ENCODE data around the gene TTC28. TPM values are rescaled to one million over a fixed set of nuclear protein-coding genes. Genes with fewer than 3 reads are reported as not detected.
"Not testable (repeated sequence)": the region's sequence is repeated elsewhere in the genome, so short reads cannot be mapped to it uniquely, and the experiment has no call there.

The TTC28 gene
- total and polyA plus RNA-seq, 4 donors = 3.1 to 74.9 (median 26.1) TPM

DNA sequence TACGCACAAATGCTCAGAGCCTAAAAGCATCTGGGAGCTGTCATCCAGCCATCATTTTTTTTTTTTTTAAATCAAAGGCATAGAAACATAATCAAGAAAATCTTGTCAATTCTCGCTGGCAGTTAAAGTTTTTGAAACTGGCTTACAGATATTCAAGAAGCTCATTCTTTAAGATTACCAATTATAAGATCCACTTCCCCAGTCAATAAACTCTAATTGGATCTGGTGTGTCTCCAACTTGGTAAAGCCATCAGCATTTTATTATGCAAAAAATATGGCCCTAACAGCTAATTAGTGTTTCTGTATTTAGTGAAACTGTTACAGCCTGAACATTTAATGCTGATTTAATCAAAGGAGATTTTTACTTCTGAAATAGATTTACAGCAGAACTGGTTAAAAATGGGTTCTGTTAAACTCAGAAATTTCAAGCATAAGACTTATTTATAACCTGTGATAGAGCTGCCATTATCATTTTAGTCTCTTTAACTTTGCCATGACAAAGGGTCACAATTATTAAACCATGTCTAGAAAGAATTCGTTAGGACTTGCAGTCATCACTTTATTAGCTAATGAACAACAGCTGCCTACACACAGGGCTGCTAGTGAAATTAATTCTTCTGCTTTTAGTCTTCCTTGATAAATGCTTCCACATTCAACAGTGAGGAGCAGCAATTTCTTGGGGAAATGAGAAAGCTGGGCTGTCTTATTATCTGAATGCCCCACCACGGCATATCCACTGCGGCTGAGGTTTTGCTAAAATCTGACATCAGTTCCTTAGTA, 584.1 kb downstream of the TTC28 start:
- H3K27ac ChIP-seq (ENCODE audit: low read depth in 1 of 2, low read length in 2 of 2) = no peak overlapping the region
- no peak overlapping the region for H3K4me3 ChIP-seq (ENCODE audit: low read length in 2 of 2)
- WGBS, 2 donors = 93% methylated on average over 5 of the region's 5 CpGs
- intact Hi-C loops (cut with DNase I) = no loop called here
- H3K36me3 ChIP-seq (ENCODE audit: control insufficient read depth in 1 of 2, insufficient read depth in 2 of 2, low read length in 1 of 2) = peaks cover 4 to 5% of the 10 kb centered on the region in 2 donors
- H3K9me3 ChIP-seq (ENCODE audit: control insufficient read depth, low read length) = no peaks in the 10 kb centered on the region
- ATAC-seq (ENCODE audit: low FRiP score) (no peak), DNase-seq (no peak)
- no peaks in the 10 kb centered on the region for H3K27me3 ChIP-seq (ENCODE audit: control insufficient read depth in 1 of 2, insufficient read depth in 2 of 2, low read length in 1 of 2)
- no peaks in the 10 kb centered on the region for H3K4me1 ChIP-seq (ENCODE audit: control insufficient read depth in 1 of 2, insufficient read depth in 2 of 2, low read length in 2 of 2)

DNA sequence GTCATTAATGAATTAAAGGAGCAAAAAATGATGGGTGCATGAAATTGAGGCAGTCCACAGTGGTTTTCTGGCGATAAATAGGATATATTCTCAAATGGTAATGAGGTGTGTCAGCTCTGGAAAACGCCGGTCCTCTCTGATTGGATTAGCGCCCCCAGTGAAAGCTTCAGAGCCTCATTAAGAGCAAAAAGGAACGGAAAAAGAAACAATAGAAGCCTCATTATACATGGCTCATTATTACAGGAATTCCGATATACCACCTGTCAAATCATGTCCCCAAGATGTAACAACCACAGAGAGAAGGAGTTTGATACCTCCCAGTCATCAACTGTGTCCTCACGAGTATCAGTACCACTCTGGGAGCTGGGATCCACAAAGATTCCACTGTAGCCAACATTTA, 584.9 kb downstream of the TTC28 start:
- WGBS, 2 donors = 90 to 91% methylated on average over 7 of the region's 7 CpGs

DNA sequence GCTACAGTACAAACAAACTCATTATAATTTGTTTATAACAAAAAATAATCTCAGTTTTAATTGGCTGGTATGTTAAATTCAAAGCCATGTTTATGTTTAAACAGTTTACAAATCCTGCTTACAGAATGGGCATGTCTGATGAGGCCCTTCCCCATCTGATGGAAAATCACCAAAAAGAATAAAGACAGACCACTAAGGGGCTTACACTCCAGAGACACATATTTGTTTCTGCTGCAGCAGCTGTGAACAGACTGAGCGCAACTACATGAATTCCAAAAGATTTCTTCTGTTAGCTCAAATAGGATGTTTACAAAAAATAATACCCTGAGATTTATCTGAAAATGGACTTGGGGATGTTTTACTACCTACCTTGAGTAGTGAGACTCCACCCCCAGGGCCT, 585.9 kb downstream of the TTC28 start:
- Histone ChIP-seq H3K4me3 (ENCODE audit: low read length in 2 of 2) (no peak overlapping the region), H3K36me3 (ENCODE audit: control insufficient read depth in 1 of 2, insufficient read depth in 2 of 2, low read length in 1 of 2) (peaks cover 3 to 4% of the 10 kb centered on the region in 2 donors), H3K4me1 (ENCODE audit: control insufficient read depth in 1 of 2, insufficient read depth in 2 of 2, low read length in 2 of 2) (no peaks in the 10 kb centered on the region), H3K9me3 (ENCODE audit: control insufficient read depth, low read length) (no peaks in the 10 kb centered on the region), H3K27me3 (ENCODE audit: control insufficient read depth in 1 of 2, insufficient read depth in 2 of 2, low read length in 1 of 2) (no peaks in the 10 kb centered on the region), H3K27ac (ENCODE audit: low read depth in 1 of 2, low read length in 2 of 2) (no peak overlapping the region)
- intact Hi-C loops (cut with DNase I) = no loop called here
- ATAC-seq (ENCODE audit: low FRiP score) (no peak), DNase-seq (no peak)
- WGBS, 2 donors = 97 to 99% methylated on average over 1 of the region's 1 CpG

More for the DNA sequence above, 584.9 kb downstream of the TTC28 start:
- H3K36me3 ChIP-seq (ENCODE audit: control insufficient read depth in 1 of 2, insufficient read depth in 2 of 2, low read length in 1 of 2) = peaks cover 3 to 4% of the 10 kb centered on the region in 2 donors
- H3K27me3 ChIP-seq (ENCODE audit: control insufficient read depth in 1 of 2, insufficient read depth in 2 of 2, low read length in 1 of 2) = no peaks in the 10 kb centered on the region
- H3K27ac ChIP-seq (ENCODE audit: low read depth in 1 of 2, low read length in 2 of 2) = no peak overlapping the region
- H3K4me1 ChIP-seq (ENCODE audit: control insufficient read depth in 1 of 2, insufficient read depth in 2 of 2, low read length in 2 of 2) = no peaks in the 10 kb centered on the region
- H3K9me3 ChIP-seq (ENCODE audit: control insufficient read depth, low read length) = no peaks in the 10 kb centered on the region
- no peak for ATAC-seq (ENCODE audit: low FRiP score)
- intact Hi-C loops (cut with DNase I) = no loop called here
- no peak for DNase-seq
- no peak overlapping the region for H3K4me3 ChIP-seq (ENCODE audit: low read length in 2 of 2)

DNA sequence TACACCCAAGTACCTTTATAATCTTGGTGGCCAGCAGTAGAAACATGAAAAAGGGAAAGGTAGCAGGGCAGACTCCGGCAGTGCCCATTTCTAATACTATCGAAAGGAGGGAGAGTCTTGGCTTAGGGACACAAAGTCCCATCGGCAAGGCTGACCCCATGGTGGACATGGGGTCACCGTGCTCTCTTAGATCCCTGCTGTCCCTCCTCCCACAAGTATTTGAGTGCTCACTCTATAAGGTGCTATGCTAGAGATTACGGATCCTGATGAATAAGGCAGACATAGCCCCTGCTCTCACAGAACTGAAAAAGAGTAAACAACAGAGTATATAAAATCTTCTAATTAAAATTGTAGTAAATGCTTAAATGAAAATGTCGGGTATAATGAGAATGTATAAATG, 588.2 kb downstream of the TTC28 start:
- no peak overlapping the region for H3K4me3 ChIP-seq (ENCODE audit: low read length in 2 of 2)
- no peak overlapping the region for H3K27ac ChIP-seq (ENCODE audit: low read depth in 1 of 2, low read length in 2 of 2)
- DNase-seq (no peak), ATAC-seq (ENCODE audit: low FRiP score) (no peak)
- H3K27me3 ChIP-seq (ENCODE audit: control insufficient read depth in 1 of 2, insufficient read depth in 2 of 2, low read length in 1 of 2) = no peaks in the 10 kb centered on the region
- WGBS, 2 donors = 91 to 96% methylated on average over 6 of the region's 6 CpGs
- intact Hi-C loops (cut with DNase I) = no loop called here
- H3K9me3 ChIP-seq (ENCODE audit: control insufficient read depth, low read length) = no peaks in the 10 kb centered on the region
- H3K4me1 ChIP-seq (ENCODE audit: control insufficient read depth in 1 of 2, insufficient read depth in 2 of 2, low read length in 2 of 2) = no peaks in the 10 kb centered on the region
- peaks cover 0 to 3% of the 10 kb centered on the region in 2 donors for H3K36me3 ChIP-seq (ENCODE audit: control insufficient read depth in 1 of 2, insufficient read depth in 2 of 2, low read length in 1 of 2)

DNA sequence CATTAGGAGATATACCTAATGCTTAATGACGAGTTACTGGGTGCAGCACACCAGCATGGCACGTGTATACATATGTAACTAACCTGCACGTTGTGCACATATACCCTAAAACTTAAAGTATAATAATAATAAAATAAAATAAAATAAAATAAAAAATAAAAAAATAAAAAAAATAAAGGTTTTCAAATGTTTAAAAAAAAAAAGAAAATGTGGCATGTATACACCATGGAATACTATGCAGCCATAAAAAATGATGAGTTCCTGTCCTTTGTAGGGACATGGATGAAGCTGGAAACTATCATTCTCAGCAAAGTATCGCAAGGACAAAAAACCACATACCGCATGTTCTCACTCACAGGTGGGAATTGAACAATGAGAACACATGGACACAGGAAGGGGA, 590.1 kb downstream of the TTC28 start:
- intact Hi-C loops (cut with DNase I); DNase-seq; H3K4me3 ChIP-seq (ENCODE audit: low read length in 2 of 2); H3K27me3 ChIP-seq (ENCODE audit: control insufficient read depth in 1 of 2, insufficient read depth in 2 of 2, low read length in 1 of 2); ATAC-seq (ENCODE audit: low FRiP score); H3K36me3 ChIP-seq (ENCODE audit: control insufficient read depth in 1 of 2, insufficient read depth in 2 of 2, low read length in 1 of 2); H3K4me1 ChIP-seq (ENCODE audit: control insufficient read depth in 1 of 2, insufficient read depth in 2 of 2, low read length in 2 of 2); H3K27ac ChIP-seq (ENCODE audit: low read depth in 1 of 2, low read length in 2 of 2); H3K9me3 ChIP-seq (ENCODE audit: control insufficient read depth, low read length): not testable (repeated sequence)
- 98% methylated on average over 5 of the region's 5 CpGs for WGBS, 2 donors

DNA sequence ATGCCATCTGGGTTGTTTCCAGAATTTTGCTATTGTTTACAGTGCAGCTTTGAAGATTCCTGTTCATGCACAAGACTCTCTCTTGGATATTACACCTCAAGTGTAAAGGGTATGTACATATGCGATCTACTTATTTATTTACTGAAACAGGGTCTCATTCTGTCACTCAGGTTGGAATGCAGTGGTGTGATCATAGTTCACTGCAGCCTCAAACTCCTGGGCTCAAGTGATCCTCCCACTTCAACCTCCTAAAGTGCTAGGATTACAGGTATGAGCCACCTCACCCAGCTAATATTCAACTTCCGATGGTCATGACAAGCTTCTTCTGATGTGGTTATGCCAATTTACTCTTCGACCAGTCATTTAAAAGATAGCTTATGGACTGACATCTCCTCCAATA, 602.5 kb downstream of the TTC28 start:
- no peak overlapping the region for H3K27ac ChIP-seq (ENCODE audit: low read depth in 1 of 2, low read length in 2 of 2)
- no peak for DNase-seq
- peaks cover 0 to 6% of the 10 kb centered on the region in 2 donors for H3K36me3 ChIP-seq (ENCODE audit: control insufficient read depth in 1 of 2, insufficient read depth in 2 of 2, low read length in 1 of 2)
- H3K4me1 ChIP-seq (ENCODE audit: control insufficient read depth in 1 of 2, insufficient read depth in 2 of 2, low read length in 2 of 2) = peaks cover 5 to 6% of the 10 kb centered on the region in 2 donors
- no peaks in the 10 kb centered on the region for H3K9me3 ChIP-seq (ENCODE audit: control insufficient read depth, low read length)
- H3K4me3 ChIP-seq (ENCODE audit: low read length in 2 of 2) = no peak overlapping the region
- ATAC-seq (ENCODE audit: low FRiP score) = no peak
- WGBS, 2 donors = 96 to 98% methylated on average over 3 of the region's 3 CpGs
- H3K27me3 ChIP-seq (ENCODE audit: control insufficient read depth in 1 of 2, insufficient read depth in 2 of 2, low read length in 1 of 2) = no peaks in the 10 kb centered on the region
- intact Hi-C loops (cut with DNase I) = no loop called here

DNA sequence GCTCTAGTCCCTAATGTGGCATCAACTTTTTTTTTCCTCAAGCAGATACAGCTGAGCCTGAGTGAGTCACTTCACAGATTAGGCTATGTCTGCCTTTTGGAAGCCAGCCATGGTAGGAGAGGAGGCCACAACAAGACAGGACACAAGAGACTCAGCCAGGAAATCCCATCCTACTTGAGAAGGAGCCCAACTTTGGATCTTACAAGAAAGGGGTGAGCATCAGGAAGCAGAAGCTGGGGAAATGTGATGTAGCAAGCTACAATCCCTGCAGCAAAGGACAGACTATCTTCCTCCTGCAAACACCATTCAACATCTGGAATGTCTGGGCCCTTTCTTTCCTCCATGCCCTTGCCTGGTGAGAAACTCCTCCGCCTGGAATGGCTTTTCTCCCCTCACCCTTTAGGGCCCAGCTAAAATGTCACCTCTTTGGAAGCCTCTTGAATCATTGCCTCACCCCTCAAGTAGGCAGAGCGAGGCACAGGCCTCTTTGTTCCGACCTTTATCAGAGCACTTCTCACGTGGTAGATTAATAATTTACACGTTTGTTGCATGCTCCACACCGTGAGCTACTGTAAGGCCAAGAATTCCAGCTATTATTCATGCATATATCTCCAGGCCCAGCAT, 604.2 kb downstream of the TTC28 start:
- H3K36me3 ChIP-seq (ENCODE audit: control insufficient read depth in 1 of 2, insufficient read depth in 2 of 2, low read length in 1 of 2) = peaks cover 2 to 6% of the 10 kb centered on the region in 2 donors
- intact Hi-C loops (cut with DNase I) = no loop called here
- peak; percentile 66 for ATAC-seq (ENCODE audit: low FRiP score)

DNA sequence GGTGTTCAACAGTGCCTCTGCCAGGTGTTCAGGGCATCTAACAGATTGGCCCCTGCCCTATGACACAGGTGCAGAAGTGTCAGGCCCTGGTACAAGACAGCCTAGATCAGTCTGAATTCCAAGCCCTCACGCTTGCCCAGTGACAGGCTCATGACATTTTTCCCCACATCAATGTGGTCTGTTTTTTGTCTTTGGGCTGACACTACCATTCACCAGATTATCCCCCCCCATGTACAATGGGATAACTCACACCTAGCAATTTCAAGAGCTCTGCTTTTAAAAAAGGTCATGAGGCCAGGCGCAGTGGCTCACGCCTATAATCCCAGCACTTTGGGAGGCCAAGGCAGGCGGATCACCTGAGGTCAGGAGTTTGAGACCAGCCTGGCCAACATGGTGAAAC, 605.1 kb downstream of the TTC28 start:
- H3K4me3 ChIP-seq (ENCODE audit: low read length in 2 of 2) = no peak overlapping the region
- H3K27me3 ChIP-seq (ENCODE audit: control insufficient read depth in 1 of 2, insufficient read depth in 2 of 2, low read length in 1 of 2) = no peaks in the 10 kb centered on the region
- peaks cover 2 to 6% of the 10 kb centered on the region in 2 donors for H3K36me3 ChIP-seq (ENCODE audit: control insufficient read depth in 1 of 2, insufficient read depth in 2 of 2, low read length in 1 of 2)
- intact Hi-C loops (cut with DNase I) = no loop called here
- 97% methylated on average over 4 of the region's 4 CpGs for WGBS, 2 donors
- H3K4me1 ChIP-seq (ENCODE audit: control insufficient read depth in 1 of 2, insufficient read depth in 2 of 2, low read length in 2 of 2) = peaks cover 5 to 6% of the 10 kb centered on the region in 2 donors
- DNase-seq (no peak), ATAC-seq (ENCODE audit: low FRiP score) (no peak)
- H3K27ac ChIP-seq (ENCODE audit: low read depth in 1 of 2, low read length in 2 of 2) = no peak overlapping the region
- no peaks in the 10 kb centered on the region for H3K9me3 ChIP-seq (ENCODE audit: control insufficient read depth, low read length)

More for the DNA sequence above, 604.2 kb downstream of the TTC28 start:
- peaks cover 5 to 6% of the 10 kb centered on the region in 2 donors for H3K4me1 ChIP-seq (ENCODE audit: control insufficient read depth in 1 of 2, insufficient read depth in 2 of 2, low read length in 2 of 2)
- 19 to 30% methylated on average over 6 of the region's 6 CpGs for whole genome bisulfite sequencing, 2 donors
- no peaks in the 10 kb centered on the region for H3K9me3 ChIP-seq (ENCODE audit: control insufficient read depth, low read length)
- H3K4me3 ChIP-seq (ENCODE audit: low read length in 2 of 2) = no peak overlapping the region
- H3K27me3 ChIP-seq (ENCODE audit: control insufficient read depth in 1 of 2, insufficient read depth in 2 of 2, low read length in 1 of 2) = no peaks in the 10 kb centered on the region
- H3K27ac ChIP-seq (ENCODE audit: low read depth in 1 of 2, low read length in 2 of 2) = peak overlapping the region in 1 of 2 donors; percentile 6
- peak in 1 of 2 donors; percentile 58 for DNase-seq

DNA sequence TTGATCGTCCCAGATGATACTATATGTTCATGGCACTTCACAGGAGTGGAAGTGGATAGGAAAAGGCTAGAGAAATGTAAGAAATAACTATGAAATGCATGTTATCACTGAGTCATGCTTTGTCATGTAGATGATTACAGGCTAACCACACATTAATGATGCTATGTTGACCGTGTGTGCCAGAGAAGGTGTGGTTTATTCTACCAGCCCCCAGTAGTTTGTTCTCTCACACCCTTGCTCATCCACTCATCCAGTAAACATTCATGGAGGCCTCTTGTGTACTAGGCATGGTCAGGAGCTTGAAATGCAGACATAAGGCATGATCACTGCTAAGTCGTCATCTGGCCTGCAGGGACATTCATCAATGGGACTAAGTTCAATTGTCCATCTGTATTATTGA, 607.6 kb downstream of the TTC28 start:
- peaks cover 2 to 3% of the 10 kb centered on the region in 2 donors for H3K36me3 ChIP-seq (ENCODE audit: control insufficient read depth in 1 of 2, insufficient read depth in 2 of 2, low read length in 1 of 2)
- WGBS, 2 donors = 76 to 93% methylated on average over 3 of the region's 3 CpGs
- intact Hi-C loops (cut with DNase I) = no loop called here
- no peak overlapping the region for H3K27ac ChIP-seq (ENCODE audit: low read depth in 1 of 2, low read length in 2 of 2)
- H3K9me3 ChIP-seq (ENCODE audit: control insufficient read depth, low read length) = no peaks in the 10 kb centered on the region
- ATAC-seq (ENCODE audit: low FRiP score) = no peak
- no peak overlapping the region for H3K4me3 ChIP-seq (ENCODE audit: low read length in 2 of 2)
- H3K4me1 ChIP-seq (ENCODE audit: control insufficient read depth in 1 of 2, insufficient read depth in 2 of 2, low read length in 2 of 2) = peaks cover 5 to 6% of the 10 kb centered on the region in 2 donors
- DNase-seq = no peak
- no peaks in the 10 kb centered on the region for H3K27me3 ChIP-seq (ENCODE audit: control insufficient read depth in 1 of 2, insufficient read depth in 2 of 2, low read length in 1 of 2)
